A172 (cell line): Measurements from ENCODE around the gene LARP4B. TPM values are rescaled to one million over a fixed set of nuclear protein-coding genes. Genes with fewer than 3 reads are reported as not detected.

ENCODE experiments used
- DNase-seq: peaks from one replicate; pipeline ENCODE4 v3.0.0-alpha.2; 2015; ENCODE audit warnings: low spot score
- total RNA-seq: library from RNA; depleted of rRNA; stranded (reverse); fragments of >200 nt; shearing (Covaris generic); gene quantifications from 2 replicates; pipeline ENCODE4 v1.2.3, GENCODE V29; 2014

Gene LARP4B
- total RNA-seq, 1 experiment from 2014 or later = 55.7 TPM

DNA sequence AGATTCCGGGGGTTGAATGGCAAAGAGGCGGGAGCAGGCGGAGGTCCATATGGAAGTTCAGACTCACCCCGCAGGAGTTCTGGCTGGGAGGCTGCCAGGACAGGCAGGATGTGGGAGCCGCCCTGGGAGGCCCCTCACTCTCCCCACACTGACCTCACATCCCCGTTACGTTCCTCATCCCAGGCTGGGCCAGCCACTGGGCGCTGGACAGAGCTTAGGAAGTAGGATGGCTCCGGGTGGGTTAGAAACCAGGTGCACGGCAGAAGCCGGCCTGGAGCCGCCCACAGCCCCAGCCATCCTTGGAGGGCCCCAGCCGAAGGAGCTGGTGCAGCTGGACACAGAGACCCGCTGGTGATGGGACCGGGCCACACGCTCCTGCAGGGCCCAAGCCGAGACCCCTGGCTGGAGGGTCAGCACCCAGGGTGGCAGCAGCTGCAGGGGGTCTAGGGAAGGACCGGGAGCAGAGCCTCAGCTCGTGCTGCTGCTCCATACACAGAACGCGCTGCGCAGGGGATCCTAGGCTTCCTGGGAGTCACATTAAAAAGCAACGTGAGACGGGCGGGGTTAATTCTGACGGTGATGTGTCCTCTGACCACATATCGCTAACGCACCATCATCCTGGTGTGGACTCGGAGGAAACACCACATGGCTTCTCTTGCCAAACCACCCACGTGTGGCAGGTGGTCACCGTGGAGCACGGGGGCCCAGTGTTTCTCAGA, 143.4 kb downstream of the LARP4B start:
- DNase-seq = peak; percentile 88

DNA sequence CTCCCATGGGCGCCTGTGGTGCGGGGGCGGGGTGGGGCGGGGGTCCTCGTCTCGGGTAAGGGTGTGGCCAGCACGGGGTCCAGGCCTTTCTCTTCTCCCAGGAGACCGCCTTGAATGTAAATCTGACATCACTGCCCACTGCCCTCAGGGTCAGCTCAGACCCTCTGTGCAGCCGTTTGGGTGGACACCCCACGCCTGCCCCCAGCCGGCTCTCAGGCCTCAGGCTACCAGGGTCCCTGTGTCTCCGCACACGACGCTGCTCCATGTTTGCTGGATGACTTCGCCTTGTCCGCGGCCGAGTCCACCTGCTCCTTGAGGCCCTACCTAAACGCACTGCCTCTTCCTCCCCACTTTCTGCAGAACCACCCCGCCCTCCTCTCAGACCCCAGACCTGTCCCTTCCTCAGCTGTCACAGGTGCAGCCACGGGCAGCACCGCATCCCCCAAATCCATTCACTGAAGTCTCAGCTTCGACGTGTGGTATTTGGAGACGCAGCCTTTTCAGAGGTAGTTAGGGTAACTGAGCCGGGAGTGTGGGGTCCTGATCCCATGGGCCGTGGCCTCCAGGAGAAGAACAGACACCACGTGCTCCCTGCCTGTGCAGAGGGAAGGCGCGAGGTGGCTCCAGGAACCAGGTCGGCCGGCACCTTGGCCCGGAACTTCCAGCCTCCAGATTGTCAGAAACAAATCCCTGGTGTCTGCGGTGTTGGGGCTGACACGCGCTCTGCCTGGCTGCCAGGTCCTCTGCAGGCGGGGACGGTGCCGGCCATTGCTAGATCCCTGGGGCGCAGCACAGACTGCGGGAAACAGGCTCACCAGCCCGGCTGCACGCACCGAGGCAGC, 144.7 kb downstream of the LARP4B start:
- DNase-seq = no peak

DNA sequence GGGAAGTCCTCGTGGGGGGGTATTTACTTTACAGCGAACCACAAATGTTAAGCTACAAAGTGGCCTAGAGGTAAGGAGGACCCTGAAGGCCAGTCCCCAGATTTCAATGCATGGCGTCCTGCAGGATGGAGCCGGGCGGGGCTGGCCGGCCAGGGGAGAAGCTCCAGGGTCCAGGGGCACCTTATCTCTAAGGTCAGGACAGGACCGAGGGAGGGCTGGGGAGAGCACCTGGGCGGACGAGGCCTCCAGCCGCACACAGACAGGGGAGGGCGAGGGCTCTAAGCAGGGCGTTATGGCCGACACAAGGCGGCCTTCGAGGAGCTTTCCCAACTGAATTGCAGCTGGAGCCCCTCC, 145.7 kb downstream of the LARP4B start:
- DNase-seq = no peak

- DNase-seq = no peak
Measured at GRCh38 chr10:785089-785860, 146.2 kb downstream of the LARP4B start.

- peak; percentile 61 for DNase-seq
Measured at GRCh38 chr10:784403-785088, 147.0 kb downstream of the LARP4B start.

- DNase-seq = no peak
Measured at GRCh38 chr10:782751-783648, 148.5 kb downstream of the LARP4B start.

- DNase-seq = no peak
Measured at GRCh38 chr10:780536-781524, 150.7 kb downstream of the LARP4B start.

- peak; percentile 46 for DNase-seq
Measured at GRCh38 chr10:778626-779330, 152.7 kb downstream of the LARP4B start.

DNA sequence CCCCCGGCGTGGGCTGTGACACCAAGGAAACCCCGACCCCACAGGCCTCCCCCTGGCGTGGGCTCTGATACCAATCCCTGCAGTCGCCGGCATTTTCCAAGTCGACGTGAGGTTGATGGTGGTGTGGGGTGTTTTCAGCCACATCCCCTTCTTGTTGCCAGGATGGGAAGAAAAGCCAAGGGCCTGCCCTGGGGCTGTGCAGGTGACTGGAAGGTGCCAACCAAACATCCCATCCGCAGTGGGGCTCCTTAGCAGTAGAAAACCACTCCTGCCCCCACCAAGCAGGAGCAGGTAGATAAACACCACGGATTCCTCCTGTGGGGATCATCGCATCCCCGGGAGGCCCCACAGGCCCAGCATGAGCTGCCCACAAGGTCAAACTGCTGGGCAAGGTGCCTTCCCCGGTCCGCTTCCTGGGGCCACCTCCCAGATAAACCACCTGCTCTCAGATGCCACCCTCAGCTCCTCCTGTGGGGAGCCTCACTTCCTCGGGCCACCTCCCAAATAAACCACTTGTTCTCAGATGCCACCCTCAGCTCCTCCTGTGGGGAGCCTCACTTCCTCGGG, 153.5 kb downstream of the LARP4B start:
- no peak for DNase-seq

GRCh38 chr10:776772-777171, 154.7 kb downstream of the LARP4B start:
- no peak for DNase-seq

DNA sequence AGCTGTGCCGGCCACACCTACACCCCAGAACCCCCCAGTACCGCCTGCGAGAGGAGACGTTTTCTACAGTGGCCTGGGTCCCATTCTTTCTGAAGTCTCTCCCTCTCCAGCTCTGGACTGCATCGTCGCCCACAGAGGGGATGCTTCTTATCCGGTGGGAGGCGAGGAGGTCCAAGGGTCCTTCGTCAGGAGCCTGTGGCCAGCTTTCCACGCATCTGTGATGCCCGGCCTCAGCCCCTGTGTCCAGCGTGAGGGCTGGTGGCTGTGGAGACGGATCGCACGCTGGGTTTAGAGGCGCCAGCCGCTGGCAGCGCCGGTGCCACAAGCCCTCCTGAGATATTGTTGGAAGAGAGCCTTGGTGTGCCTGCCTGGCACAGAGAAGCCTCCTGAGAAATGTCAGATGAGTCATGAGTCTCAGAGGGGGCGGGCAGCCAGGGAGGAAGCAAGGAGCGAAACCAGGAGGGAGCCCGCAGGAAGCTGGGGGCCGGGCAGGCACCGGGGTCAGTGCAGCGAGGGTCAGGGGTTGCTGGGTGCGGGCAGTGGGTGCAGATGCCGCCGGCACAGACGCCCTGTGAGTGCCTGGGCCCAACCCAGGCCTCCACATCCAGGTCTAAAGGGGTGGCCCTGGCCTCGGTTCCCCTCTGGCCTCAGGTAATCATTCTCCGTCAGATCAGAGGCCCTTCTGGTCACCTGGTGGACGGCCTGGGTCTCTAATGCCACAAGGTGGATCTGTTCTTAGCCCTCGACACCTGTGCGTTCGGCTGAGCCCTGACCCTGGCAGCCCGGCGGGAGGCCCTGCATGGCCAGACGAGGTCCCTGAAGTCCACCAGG, 156.0 kb downstream of the LARP4B start:
- peak; percentile 84 for DNase-seq

DNA sequence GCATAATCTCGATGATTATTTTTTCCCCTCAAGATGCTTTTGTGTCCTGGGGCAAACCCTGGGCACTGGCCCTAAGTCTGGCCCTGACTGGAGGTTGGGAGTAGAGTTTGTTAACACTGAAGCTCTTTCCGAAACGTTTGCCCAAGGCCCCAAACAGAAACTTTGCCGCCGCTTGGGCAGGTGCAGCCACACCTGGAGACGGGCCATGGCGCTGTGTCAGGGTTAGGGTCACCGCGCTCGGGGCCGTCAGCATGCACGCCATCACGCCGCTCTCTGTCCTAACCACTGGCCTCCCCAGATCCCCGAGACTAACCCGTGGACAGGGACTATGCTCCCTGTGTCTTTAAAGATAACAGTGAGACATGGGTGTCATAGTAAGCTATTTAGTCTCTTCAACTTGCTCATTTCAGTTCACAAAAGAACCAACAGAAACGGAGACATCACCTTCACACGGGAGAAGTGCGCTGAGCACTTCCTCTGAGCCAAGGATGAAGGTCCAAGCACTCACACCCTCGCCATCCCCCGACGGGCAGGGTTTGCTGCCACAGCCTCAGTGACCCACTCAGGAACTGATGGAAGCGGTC, 156.8 kb downstream of the LARP4B start:
- DNase-seq = no peak

- no peak for DNase-seq
Measured at GRCh38 chr10:774223-774622, 157.3 kb downstream of the LARP4B start.

- DNase-seq = no peak
Measured at GRCh38 chr10:773562-774161, 157.8 kb downstream of the LARP4B start.

GRCh38 chr10:772227-772637, 159.3 kb downstream of the LARP4B start:
- DNase-seq = no peak

GRCh38 chr10:771647-772046, 159.9 kb downstream of the LARP4B start:
- DNase-seq = no peak

GRCh38 chr10:770975-771374, 160.5 kb downstream of the LARP4B start:
- DNase-seq = no peak
